HFF-Myc (cell line): ENCODE measurements around the gene BSDC1.
"Not testable (repeated sequence)": the region's sequence is repeated elsewhere in the genome, so short reads cannot be mapped to it uniquely, and the experiment has no call there.

Experiments used
- DNase-seq: peaks from one replicate; pipeline ENCODE4 v3.0.0-alpha.2; 2011; ENCODE audit warnings: low read depth; ENCODE audit errors: extremely low read depth
- H3K4me3 ChIP-seq: replicated peaks from 2 replicates; pipeline ENCODE4 v1.5.1; 2011; ENCODE audit warnings: low read depth, mild to moderate bottlenecking, control low read depth, low read length
- TF ChIP-seq, protein P1 (sequence below): IDR thresholded peaks from 2 replicates; pipeline ENCODE4 v1.5.1; 2012; ENCODE audit warnings: mild to moderate bottlenecking, low read depth, low read length, control low read depth; ENCODE audit errors: missing control alignments

BSDC1 gene

GRCh38 chr1:32394141-32394889 lies at the start of gene BSDC1:
Gene BSDC1 (minus strand): TSS chr1:32394441. CDS start chr1:32394414, 27 bp downstream.
- H3K4me3 ChIP-seq = peak within 1 kb of the TSS; percentile 71
- DNase-seq = peak; percentile 98
- TF ChIP-seq, protein P1, sequence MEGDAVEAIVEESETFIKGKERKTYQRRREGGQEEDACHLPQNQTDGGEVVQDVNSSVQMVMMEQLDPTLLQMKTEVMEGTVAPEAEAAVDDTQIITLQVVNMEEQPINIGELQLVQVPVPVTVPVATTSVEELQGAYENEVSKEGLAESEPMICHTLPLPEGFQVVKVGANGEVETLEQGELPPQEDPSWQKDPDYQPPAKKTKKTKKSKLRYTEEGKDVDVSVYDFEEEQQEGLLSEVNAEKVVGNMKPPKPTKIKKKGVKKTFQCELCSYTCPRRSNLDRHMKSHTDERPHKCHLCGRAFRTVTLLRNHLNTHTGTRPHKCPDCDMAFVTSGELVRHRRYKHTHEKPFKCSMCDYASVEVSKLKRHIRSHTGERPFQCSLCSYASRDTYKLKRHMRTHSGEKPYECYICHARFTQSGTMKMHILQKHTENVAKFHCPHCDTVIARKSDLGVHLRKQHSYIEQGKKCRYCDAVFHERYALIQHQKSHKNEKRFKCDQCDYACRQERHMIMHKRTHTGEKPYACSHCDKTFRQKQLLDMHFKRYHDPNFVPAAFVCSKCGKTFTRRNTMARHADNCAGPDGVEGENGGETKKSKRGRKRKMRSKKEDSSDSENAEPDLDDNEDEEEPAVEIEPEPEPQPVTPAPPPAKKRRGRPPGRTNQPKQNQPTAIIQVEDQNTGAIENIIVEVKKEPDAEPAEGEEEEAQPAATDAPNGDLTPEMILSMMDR = no peak

DNA sequence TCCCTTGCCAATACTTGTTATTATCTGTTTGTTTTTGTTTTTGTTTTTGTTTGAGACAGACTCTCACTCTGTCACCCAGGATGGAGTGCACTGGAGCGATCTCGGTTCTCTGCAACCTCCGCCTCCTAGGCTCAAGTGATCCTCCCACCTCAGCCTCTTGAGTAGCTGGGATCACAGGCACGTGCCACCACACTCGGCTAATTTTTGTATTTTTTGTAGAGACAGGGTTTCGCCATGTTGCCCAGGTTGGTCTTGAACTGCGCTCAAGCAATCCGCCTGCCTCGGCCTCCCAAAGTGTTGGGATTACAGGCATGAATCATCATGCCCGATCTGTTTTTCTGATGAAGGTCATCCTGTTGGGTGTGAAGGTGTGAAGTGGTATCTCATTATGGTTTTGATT lies 47.2 kb upstream of the BSDC1 start:
- not testable (repeated sequence) for H3K4me3 ChIP-seq

DNA sequence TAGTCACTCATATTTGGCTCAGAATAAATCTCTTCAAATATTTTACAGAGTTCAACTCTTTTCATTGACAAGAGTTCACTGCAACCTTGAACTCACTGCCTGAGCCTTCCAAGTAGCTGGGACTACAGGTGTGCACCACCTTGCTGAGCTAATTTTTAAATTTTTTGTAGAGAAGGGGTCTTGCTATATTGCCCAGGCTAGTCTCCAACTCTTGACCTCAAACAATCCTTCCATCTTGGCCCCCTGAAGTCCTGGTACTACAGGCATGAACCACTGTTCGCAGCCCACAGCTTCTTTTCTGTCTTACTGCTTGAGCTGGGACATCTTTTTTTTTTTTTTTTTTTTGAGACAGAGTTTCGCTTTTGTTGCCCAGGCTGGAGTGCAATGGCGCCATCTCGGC lies 44.5 kb upstream of the BSDC1 start:
- DNase-seq, H3K4me3 ChIP-seq: not testable (repeated sequence)

More for the DNA sequence above, 47.2 kb upstream of the BSDC1 start:
- not testable (repeated sequence) for DNase-seq

DNA sequence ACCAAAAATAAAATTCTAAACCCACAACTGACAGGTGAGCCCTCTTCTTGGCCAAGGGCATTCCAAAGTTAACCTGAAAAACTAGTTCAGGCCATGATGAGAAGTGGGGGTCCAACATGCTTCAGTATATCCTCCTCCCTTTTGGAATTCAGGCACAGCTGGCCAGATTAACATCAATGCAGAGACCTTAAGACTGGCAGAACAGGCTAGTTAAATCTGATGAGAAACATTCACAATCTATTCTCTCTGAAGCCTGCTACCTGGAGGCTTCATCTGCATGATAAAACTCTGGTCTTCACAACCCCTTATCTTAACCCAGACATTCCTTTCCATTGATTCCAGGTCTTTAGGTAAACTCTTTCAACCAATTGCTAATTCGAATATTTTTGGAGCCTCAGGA lies 43.9 kb upstream of the BSDC1 start:
- DNase-seq = no peak
- TF ChIP-seq, protein P1 = no peak
- no peak overlapping the region for H3K4me3 ChIP-seq

DNA sequence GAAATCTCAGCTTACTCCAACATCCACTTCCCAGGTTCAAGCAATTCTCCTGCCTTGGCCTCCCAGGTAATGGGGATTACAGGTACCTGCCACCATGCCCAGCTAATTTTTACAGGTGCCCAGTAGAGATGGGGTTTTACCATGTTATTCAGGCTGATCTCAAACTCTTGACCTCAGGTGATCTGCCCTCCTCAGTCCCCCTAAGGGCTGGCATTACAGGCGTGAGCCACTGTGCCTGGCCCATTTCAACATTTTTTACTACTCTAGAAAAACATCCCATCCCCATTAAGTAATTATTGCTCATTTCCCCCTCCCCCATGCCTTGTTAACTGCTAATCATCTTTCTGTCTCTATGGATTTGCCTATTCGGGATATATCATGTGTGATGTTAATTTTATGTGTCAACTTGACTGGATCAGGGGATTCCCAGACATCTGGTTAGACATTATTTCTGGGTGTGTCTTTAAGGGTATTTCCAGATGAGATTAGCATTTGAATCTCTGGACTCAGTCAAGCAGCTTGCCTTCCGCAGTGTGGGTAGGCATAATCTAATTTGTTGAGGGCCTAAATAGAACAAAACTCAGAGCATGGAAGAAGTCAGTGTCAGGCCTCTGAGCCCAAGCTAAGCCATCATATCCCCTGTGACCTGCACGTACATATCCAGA lies 37.6 kb upstream of the BSDC1 start:
- DNase-seq = no peak
- TF ChIP-seq, protein P1 = no peak
- no peak overlapping the region for H3K4me3 ChIP-seq

- no peak for DNase-seq
- TF ChIP-seq, protein P1 = no peak
- H3K4me3 ChIP-seq = no peak overlapping the region
These were observed 33.2 kb upstream of the BSDC1 start for GRCh38 chr1:32427264-32427963.

DNA sequence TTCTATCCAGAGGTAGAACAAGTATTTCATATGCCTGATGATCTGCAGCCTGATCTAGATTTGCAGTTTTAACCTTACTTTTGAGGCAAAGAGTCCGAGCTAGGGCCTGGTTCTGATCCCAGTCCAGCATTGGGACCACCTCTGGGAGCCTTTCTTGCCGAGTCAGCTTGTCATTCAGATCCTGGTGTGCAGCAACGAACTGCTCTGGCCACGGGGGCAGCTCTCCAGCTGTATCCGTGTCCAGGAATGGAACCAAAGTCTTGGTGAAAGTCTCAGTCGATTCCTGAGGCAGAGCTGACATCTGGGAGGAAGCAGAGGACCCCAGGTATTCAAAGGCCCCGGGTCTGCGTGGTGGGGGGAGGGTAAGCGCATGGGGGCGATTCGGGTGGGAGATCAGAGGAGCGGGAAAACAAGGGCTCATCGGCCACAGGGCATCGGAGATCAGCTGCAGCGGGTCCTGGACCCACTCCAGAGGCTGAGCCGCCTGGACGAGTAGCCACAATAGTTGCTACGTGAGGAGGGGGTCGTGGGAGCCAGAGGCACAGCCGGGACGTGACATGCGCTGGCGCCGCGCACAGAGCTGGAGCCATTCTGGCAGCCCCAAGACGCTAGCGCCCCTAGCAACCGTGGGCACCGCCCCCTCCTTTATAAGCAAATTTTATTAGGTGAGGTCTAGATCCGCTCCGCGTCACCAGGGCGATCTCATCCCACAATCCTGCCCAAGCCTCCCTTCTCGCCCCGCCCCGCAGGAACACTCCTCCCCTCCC lies 32.4 kb upstream of the BSDC1 start:
- peak overlapping the region; percentile 23 for H3K4me3 ChIP-seq
- TF ChIP-seq, protein P1 = no peak
- DNase-seq = no peak
